WERI-Rb-1 (cell line): ENCODE measurements around the gene SMIM15.

Source experiments
- DNase-seq: peaks from one replicate; pipeline ENCODE4 v3.0.0-alpha.2; 2020
- H3K27ac ChIP-seq: fragments of 250-450 bp; sonication (Bioruptor Pico); 2 replicates; pipeline ENCODE4 v1.5.1; 2020; ENCODE audit warnings: mild to moderate bottlenecking, moderate library complexity
- H3K27me3 ChIP-seq: fragments of 250-450 bp; sonication (Bioruptor Pico); 2 replicates; pipeline ENCODE4 v1.5.1; 2021; ENCODE audit warnings: mild to moderate bottlenecking, low read depth, moderate library complexity; ENCODE audit not compliant: insufficient read depth, severe bottlenecking
- H3K36me3 ChIP-seq: fragments of 250-450 bp; sonication (Bioruptor Pico); 2 replicates; pipeline ENCODE4 v1.5.1; 2020; ENCODE audit warnings: mild to moderate bottlenecking, moderate library complexity
- H3K4me3 ChIP-seq: 2 replicates; pipeline ENCODE4 v1.5.1; 2011; ENCODE audit warnings: low read depth, mild to moderate bottlenecking, control low read depth, low read length
- H3K9me3 ChIP-seq: fragments of 250-450 bp; sonication (Bioruptor Pico); 2 replicates; pipeline ENCODE4 v1.5.1; 2021; ENCODE audit warnings: mild to moderate bottlenecking, moderate library complexity; ENCODE audit not compliant: severe bottlenecking
- CTCF ChIP-seq: IDR thresholded peaks from 2 replicates; pipeline ENCODE4 v1.5.1; 2011; ENCODE audit warnings: low read depth, mild to moderate bottlenecking, control low read depth, inconsistent platforms, low read length

Gene SMIM15, protein sequence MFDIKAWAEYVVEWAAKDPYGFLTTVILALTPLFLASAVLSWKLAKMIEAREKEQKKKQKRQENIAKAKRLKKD

DNA sequence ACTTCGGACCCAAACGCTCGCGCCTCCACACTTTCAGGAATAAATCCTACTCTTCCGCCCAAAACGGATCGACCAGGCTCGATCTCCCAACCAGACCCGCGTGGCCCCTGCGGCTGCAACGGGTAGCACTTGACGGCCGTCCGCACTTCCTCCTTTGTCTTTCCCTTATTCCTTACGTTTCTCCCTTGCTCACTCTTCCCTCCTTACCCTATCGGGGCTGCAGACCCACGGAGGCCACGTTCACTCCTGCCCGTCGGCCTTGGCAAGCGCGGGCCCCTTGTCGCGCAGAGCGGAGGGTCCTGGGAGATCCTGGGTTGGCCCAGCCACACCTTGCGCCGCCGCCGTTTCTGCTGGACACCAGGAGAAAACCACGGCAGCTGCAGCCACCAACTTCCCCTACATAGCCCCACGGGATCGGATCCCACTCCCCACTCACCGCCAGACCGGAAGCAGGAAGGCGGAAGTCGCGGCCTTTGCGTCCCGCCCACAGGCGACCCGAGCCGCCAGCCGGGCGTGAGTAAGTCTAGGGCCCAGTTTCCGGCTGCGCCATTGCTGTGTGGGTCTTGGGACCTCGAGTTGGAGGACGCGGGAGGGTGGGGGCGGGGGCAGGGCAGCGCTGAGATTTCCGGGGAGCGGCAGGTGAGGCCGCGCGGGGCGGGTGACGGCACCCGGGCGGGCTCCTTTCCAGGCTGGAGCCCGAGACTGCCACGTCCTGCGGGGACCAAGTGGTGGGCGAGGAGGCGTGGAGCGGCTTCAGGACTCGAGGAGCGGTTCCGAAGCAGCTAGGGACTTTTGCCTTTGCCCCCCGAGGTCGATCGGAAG lies at the start of gene SMIM15:
SMIM15 (minus strand) TSS at position 459 of the 822 bp plus-strand sequence. CDS start 2,297 bp downstream, outside the sequence.
- TF ChIP-seq CTCF, result no peak
- peaks cover 37% of the 10 kb centered on the region for H3K36me3 ChIP-seq
- H3K9me3 ChIP-seq, result no peaks in the 10 kb centered on the region
- no peaks in the 10 kb centered on the region for H3K27me3 ChIP-seq
- peak within 1 kb of the TSS; percentile 99 for H3K4me3 ChIP-seq
- peak; percentile 94 for DNase-seq
- peak within 1 kb of the TSS; percentile 95 for H3K27ac ChIP-seq

DNA sequence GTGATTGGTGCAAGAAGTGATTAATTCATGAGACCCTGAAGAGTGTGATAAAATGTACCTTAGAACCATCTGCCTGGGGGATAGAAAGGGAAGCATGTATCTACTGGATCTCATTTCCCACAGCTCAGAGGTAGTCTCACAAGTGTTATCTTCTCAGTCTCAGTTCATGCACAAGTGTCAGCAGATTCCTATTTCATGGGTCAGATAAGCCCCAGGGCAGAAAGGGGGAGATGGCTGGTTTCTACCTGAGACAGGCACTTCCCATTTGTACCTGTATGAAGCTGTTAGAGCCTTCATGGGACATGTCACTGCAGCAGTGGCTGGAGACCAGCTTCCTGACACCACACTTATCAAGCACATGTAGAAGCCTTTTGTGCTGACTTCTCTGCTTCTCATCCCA lies 45.6 kb upstream of the SMIM15 start:
- Histone ChIP-seq H3K27me3 (peaks cover 2% of the 10 kb centered on the region), H3K9me3 (no peaks in the 10 kb centered on the region), H3K27ac (no peak overlapping the region), H3K4me3 (no peak overlapping the region), H3K36me3 (no peaks in the 10 kb centered on the region)
- TF ChIP-seq CTCF, result no peak
- no peak for DNase-seq

- Histone ChIP-seq H3K4me3 (no peak overlapping the region), H3K27me3 (peaks cover 7% of the 10 kb centered on the region), H3K27ac (no peak overlapping the region), H3K36me3 (no peaks in the 10 kb centered on the region), H3K9me3 (no peaks in the 10 kb centered on the region)
- no peak for TF ChIP-seq CTCF
- DNase-seq, result no peak
Observed at GRCh38 chr5:61205013-61205412, 42.7 kb upstream of the SMIM15 start.

DNA sequence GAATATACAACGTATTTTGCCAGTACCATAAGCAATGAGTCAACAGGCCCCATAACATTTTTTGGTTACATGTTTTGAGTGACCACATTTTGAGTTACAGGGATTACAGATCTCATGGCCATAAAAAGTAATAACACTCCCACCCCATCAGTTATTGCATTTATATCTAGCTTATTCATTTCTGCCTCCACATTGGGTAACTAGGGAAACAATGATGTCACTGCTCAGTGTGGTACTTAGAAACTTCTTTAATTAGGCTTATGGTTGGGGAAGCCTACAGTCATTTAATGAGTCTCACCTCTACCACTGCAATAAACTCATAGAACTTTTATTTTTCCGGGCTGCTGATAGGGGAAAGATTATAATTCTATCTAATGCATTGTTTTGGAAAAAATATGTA lies 39.9 kb upstream of the SMIM15 start:
- no peak for DNase-seq
- Histone ChIP-seq H3K36me3 (no peaks in the 10 kb centered on the region), H3K4me3 (no peak overlapping the region)

DNA sequence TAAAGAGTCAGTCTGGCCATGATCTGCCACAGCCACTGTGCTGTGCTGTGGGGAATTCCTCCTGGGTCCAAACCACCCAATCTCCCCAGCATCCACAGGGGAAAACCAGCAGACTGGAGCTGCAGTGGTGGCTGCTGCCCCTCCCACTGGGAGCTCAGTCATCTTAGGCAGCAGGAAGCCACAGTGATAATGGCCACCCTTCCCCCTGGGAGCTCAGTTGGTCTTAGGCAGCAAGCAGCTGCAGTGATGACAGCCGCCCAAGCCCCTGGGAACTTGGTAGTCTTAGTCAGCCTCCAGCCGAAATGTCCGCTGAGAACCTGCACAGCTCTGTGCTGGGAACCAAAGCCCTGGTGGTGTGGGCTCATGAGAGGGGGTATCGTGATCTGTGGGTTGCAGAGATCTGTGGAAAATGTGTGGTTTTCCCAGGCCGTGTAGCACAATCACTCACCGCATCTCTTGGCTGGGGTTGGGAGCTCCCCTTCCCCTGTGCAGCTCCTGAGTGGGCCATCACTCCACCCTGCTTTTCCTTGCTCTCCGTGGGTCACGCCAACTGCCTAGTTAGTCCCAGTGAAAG lies 38.4 kb upstream of the SMIM15 start:
- Histone ChIP-seq H3K27me3 (peaks cover 7% of the 10 kb centered on the region), H3K9me3 (no peaks in the 10 kb centered on the region), H3K27ac (no peak overlapping the region), H3K36me3 (no peaks in the 10 kb centered on the region), H3K4me3 (no peak overlapping the region)
- no peak for DNase-seq
- no peak for TF ChIP-seq CTCF

More for the DNA sequence above, 39.9 kb upstream of the SMIM15 start:
- H3K9me3 ChIP-seq, result no peaks in the 10 kb centered on the region
- no peak for TF ChIP-seq CTCF
- H3K27ac ChIP-seq, result no peak overlapping the region
- H3K27me3 ChIP-seq, result peaks cover 7% of the 10 kb centered on the region
